Keratinocyte (primary cell): Measurements from ENCODE around the gene AKTIP.

Experiments used
- EZH2 ChIP-seq: IDR thresholded peaks from one replicate; pipeline ENCODE4 v1.6.1; 2012; ENCODE audit warnings: inconsistent platforms, mild to moderate bottlenecking, low read length, moderate library complexity
- TF ChIP-seq, protein P1 (sequence below), 3 experiments: IDR thresholded peaks in 1 of 3; conservative IDR thresholded peaks in 1 of 3; optimal IDR thresholded peaks in 1 of 3; 2 replicates in 2 of 3; 3 replicates in 1 of 3; pipeline versions ENCODE3 to v1.5.1; 2011; ENCODE audit warnings: low read length in 3 of 3, mild to moderate bottlenecking in 3 of 3, moderate library complexity in 2 of 3, control low read depth in 1 of 3, inconsistent platforms in 1 of 3; ENCODE audit not compliant: insufficient read depth in 2 of 3; ENCODE audit errors: extremely low read depth in 1 of 3

DNA sequence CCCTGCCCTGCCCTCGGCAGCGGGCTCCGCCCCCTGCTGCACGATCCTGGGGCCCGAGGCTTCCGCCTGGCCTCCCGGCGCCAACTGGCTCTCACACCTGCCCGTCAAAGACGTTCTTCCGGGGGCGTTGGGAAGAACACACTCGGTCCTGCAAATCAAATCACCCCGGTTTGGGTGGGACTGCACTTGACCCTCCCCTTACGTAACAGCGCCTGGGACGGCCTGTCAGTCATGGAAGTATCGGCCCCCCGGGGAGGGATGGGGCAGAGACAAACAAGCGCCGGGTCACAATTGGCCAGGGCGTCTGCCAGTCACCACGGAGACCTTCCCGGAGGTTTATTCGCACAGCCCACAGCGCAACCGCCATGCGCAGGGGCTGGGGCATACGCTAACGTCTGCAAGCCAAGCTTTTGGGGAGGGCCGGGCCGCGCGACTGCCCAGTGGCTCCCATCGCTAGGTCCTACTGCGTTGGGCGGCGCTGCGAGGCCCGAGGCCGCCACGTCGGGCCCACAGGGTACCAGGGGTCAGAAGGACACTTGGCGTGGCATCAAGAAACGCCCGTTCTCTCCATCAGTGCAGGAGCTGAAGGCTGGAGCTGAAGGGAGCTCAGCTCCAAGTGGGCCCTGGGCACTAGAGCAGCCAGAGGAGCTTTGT lies 388 bp upstream of the AKTIP start:
- TF ChIP-seq, protein P1, sequence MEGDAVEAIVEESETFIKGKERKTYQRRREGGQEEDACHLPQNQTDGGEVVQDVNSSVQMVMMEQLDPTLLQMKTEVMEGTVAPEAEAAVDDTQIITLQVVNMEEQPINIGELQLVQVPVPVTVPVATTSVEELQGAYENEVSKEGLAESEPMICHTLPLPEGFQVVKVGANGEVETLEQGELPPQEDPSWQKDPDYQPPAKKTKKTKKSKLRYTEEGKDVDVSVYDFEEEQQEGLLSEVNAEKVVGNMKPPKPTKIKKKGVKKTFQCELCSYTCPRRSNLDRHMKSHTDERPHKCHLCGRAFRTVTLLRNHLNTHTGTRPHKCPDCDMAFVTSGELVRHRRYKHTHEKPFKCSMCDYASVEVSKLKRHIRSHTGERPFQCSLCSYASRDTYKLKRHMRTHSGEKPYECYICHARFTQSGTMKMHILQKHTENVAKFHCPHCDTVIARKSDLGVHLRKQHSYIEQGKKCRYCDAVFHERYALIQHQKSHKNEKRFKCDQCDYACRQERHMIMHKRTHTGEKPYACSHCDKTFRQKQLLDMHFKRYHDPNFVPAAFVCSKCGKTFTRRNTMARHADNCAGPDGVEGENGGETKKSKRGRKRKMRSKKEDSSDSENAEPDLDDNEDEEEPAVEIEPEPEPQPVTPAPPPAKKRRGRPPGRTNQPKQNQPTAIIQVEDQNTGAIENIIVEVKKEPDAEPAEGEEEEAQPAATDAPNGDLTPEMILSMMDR (optimal IDR thresholded peaks at IDR 0.05 in 1 of 3, IDR thresholded peaks at IDR 0.05 in 1 of 3, conservative IDR thresholded peaks at IDR 0.05 in 1 of 3; ENCODE audit: extremely low read depth in 1 of 3, insufficient read depth in 2 of 3, low read length in 3 of 3), result no peak
- no peak for TF ChIP-seq EZH2
